HG03039 (cell line): ENCODE data around the gene KCNMA1.
"Not testable (repeated sequence)": the region's sequence is repeated elsewhere in the genome, so short reads cannot be mapped to it uniquely, and the experiment has no call there.

Source experiments
- ATAC-seq: cut with Tn5 transposase; IDR thresholded peaks from one replicate; pipeline ENCODE4 v1.9.1; 2021; ENCODE audit warnings: mild to moderate bottlenecking, moderate library complexity; ENCODE audit not compliant: unreplicated experiment

The KCNMA1 gene

GRCh38 chr10:77637532-77638320, at the start of gene KCNMA1:
KCNMA1 (minus strand) TSS chr10:77637808.
- no peak for ATAC-seq

- no peak for ATAC-seq
Observed at GRCh38 chr10:77686650-77687417, 49.2 kb upstream of the KCNMA1 start.

GRCh38 chr10:77686096-77686495, 48.5 kb upstream of the KCNMA1 start:
- no peak for ATAC-seq

- no peak for ATAC-seq
Observed at GRCh38 chr10:77685432-77685831, 47.8 kb upstream of the KCNMA1 start.

- not testable (repeated sequence) for ATAC-seq
Observed at GRCh38 chr10:77683088-77683432, 45.5 kb upstream of the KCNMA1 start.

GRCh38 chr10:77682393-77683087, 44.9 kb upstream of the KCNMA1 start:
- no peak for ATAC-seq

- no peak for ATAC-seq
Observed at GRCh38 chr10:77681839-77682238, 44.2 kb upstream of the KCNMA1 start.

- ATAC-seq: no peak
Observed at GRCh38 chr10:77680811-77681210, 43.2 kb upstream of the KCNMA1 start.

- ATAC-seq: no peak
Observed at GRCh38 chr10:77680065-77680464, 42.5 kb upstream of the KCNMA1 start.

GRCh38 chr10:77679217-77679616, 41.6 kb upstream of the KCNMA1 start:
- no peak for ATAC-seq

GRCh38 chr10:77678146-77678545, 40.5 kb upstream of the KCNMA1 start:
- no peak for ATAC-seq

GRCh38 chr10:77675347-77675746, 37.7 kb upstream of the KCNMA1 start:
- no peak for ATAC-seq

- no peak for ATAC-seq
Observed at GRCh38 chr10:77673515-77674140, 36.0 kb upstream of the KCNMA1 start.

- no peak for ATAC-seq
Observed at GRCh38 chr10:77673101-77673500, 35.5 kb upstream of the KCNMA1 start.

GRCh38 chr10:77671594-77672252, 34.1 kb upstream of the KCNMA1 start:
- ATAC-seq: no peak

- no peak for ATAC-seq
Observed at GRCh38 chr10:77670817-77671443, 33.3 kb upstream of the KCNMA1 start.

GRCh38 chr10:77669892-77670291, 32.3 kb upstream of the KCNMA1 start:
- ATAC-seq: no peak

GRCh38 chr10:77667426-77668324, 30.1 kb upstream of the KCNMA1 start:
- ATAC-seq: peak; percentile 80

GRCh38 chr10:77666821-77667220, 29.2 kb upstream of the KCNMA1 start:
- no peak for ATAC-seq
